HepG2 (cell line): ENCODE measurements around the gene LRIG3. TPM values are rescaled to one million over a fixed set of nuclear protein-coding genes. Genes with fewer than 3 reads are reported as not detected.

Experiments
- ARID3A ChIP-seq: IDR thresholded peaks from 2 replicates; pipeline ENCODE4 v1.6.1; 2012; ENCODE audit warnings: low read depth, low read length, improper control_type of control experiment
- ATRX ChIP-seq: sonication (generic); formaldehyde crosslinking; IDR thresholded peaks from 2 replicates; pipeline ENCODE4 v1.4.0; 2020; ENCODE audit warnings: missing genetic modification reagents, borderline replicate concordance
- BCL6 ChIP-seq: IDR thresholded peaks from 2 replicates; pipeline ENCODE4 v1.6.1; 2016; ENCODE audit warnings: missing genetic modification reagents, missing compliant biosample characterization
- FOXC1 ChIP-seq: sonication (generic); formaldehyde crosslinking; IDR thresholded peaks from 2 replicates; pipeline ENCODE4 v1.8.0; 2022; ENCODE audit warnings: mild to moderate bottlenecking, missing genetic modification reagents, borderline replicate concordance
- HMGXB4 ChIP-seq, 2 experiments: sonication (generic) in 1 of 2; formaldehyde crosslinking in 1 of 2; IDR thresholded peaks; 2 replicates each; pipeline versions ENCODE4 v1.4.0 to v1.6.1; 2018 to 2020; ENCODE audit warnings: missing genetic modification reagents in 2 of 2, borderline replicate concordance in 1 of 2, low read depth in 1 of 2, mild to moderate bottlenecking in 1 of 2, missing biosample characterization in 1 of 2
- HOXA3 ChIP-seq: sonication (generic); formaldehyde crosslinking; IDR thresholded peaks from 2 replicates; pipeline ENCODE4 v1.5.0; 2020; ENCODE audit warnings: missing genetic modification reagents
- KLF16 ChIP-seq, 2 experiments: sonication (generic) in 1 of 2; formaldehyde crosslinking in 1 of 2; IDR thresholded peaks; 2 replicates each; pipeline versions ENCODE4 v1.6.1 to v1.8.0; 2016 to 2023; ENCODE audit warnings: missing genetic modification reagents in 2 of 2, missing compliant biosample characterization in 1 of 2
- MIER2 ChIP-seq: IDR thresholded peaks from 2 replicates; pipeline ENCODE4 v1.6.1; 2016; ENCODE audit warnings: missing biosample characterization, missing genetic modification reagents
- NFRKB ChIP-seq: fragments of 450-650 bp; IDR thresholded peaks from 2 replicates; pipeline ENCODE4 v1.6.1; 2017
- PRDM10 ChIP-seq: sonication (generic); formaldehyde crosslinking; IDR thresholded peaks from 2 replicates; pipeline ENCODE4 v1.4.0; 2020; ENCODE audit warnings: low read depth, missing genetic modification reagents
- SKIL ChIP-seq: sonication (generic); formaldehyde crosslinking; IDR thresholded peaks from 2 replicates; pipeline ENCODE4 v1.8.0; 2022; ENCODE audit warnings: missing genetic modification reagents, mild to moderate bottlenecking, moderate library complexity, borderline replicate concordance
- SOX5 ChIP-seq: IDR thresholded peaks from 2 replicates; pipeline ENCODE4 v1.6.1; 2016; ENCODE audit warnings: borderline replicate concordance
- ZBTB43 ChIP-seq: sonication (generic); formaldehyde crosslinking; conservative IDR thresholded peaks from 2 replicates; pipeline ENCODE4 v1.4.0; 2020; ENCODE audit warnings: missing genetic modification reagents
- ZC3H4 ChIP-seq: sonication (generic); formaldehyde crosslinking; IDR thresholded peaks from 2 replicates; pipeline ENCODE4 v1.4.0; 2020; ENCODE audit warnings: missing genetic modification reagents, borderline replicate concordance
- ZNF124 ChIP-seq: sonication (generic); formaldehyde crosslinking; IDR thresholded peaks from 2 replicates; pipeline ENCODE4 v1.4.0; 2020; ENCODE audit warnings: missing genetic modification reagents
- ZNF24 ChIP-seq: fragments of 450-650 bp; IDR thresholded peaks from 2 replicates; pipeline ENCODE4 v1.6.1; 2017; ENCODE audit warnings: antibody characterized with exemption, mild to moderate bottlenecking
- ZNF34 ChIP-seq: sonication (generic); formaldehyde crosslinking; IDR thresholded peaks from 2 replicates; pipeline ENCODE4 v1.4.0; 2020; ENCODE audit warnings: mild to moderate bottlenecking, missing genetic modification reagents, borderline replicate concordance
- polyA plus RNA-seq, 8 experiments: library from polyadenylated mRNA; depleted of rRNA in 3 of 8; stranded (reverse) in 7 of 8; unstranded in 1 of 8; fragments of >200 nt; fragmentation: Illumina TruSeq in 4 of 8; extraction: Trizol in 4 of 8; gene quantifications; 2 replicates each; pipeline versions ENCODE4 v1.2.1 to v1.2.3, GENCODE V29; 2011 to 2016; ENCODE audit warnings: low read depth in 4 of 8, missing spikeins in 1 of 8, mixed read lengths in 1 of 8; ENCODE audit not compliant: insufficient read depth in 1 of 8
- total RNA-seq, 5 experiments: library from RNA; depleted of rRNA; stranded (reverse); fragments of >200 nt; fragmentation: Illumina TruSeq; extraction: Trizol; gene quantifications; 2 replicates each; pipeline ENCODE4 v1.2.3, GENCODE V29; 2016; ENCODE audit warnings: low read depth in 1 of 5

Gene LRIG3
- total and polyA plus RNA-seq, 2 of the 13 experiments (the other 11 are each of a cell fraction or from before 2014, with no cell fraction given): 7.7 to 17.4 TPM

- no peak for TF ChIP-seq SKIL (CRISPR knock-in tag)
- peak; percentile 60 for TF ChIP-seq HOXA3
- no peak for TF ChIP-seq ATRX
- 0 out of 2 replicates have a peak, but pooled peaks have one; percentile 15 for TF ChIP-seq SOX5 (CRISPR knock-in tag)
- no peak for TF ChIP-seq ZNF24
- peak; percentile 52; the same call in 1 of the 2 replicates for TF ChIP-seq PRDM10 (CRISPR knock-in tag)
- peak; percentile 75 for TF ChIP-seq FOXC1 (CRISPR knock-in tag)
- no peak for TF ChIP-seq ARID3A
- TF ChIP-seq ZNF124: 0 out of 2 replicates have a peak, but pooled peaks have one; percentile 22
- peak; percentile 69 to 79; a peak in 3 of 4 replicates for TF ChIP-seq HMGXB4 (CRISPR knock-in tag; IDR thresholded peaks at IDR 0.05; ENCODE audit: borderline replicate concordance in 1 of 2, low read depth in 1 of 2)
- TF ChIP-seq NFRKB: no peak
- TF ChIP-seq ZBTB43: peak; percentile 67; the same call in 1 of the 2 replicates
- no peak for TF ChIP-seq MIER2 (CRISPR knock-in tag)
- peak; percentile 22; the same call in 1 of the 2 replicates for TF ChIP-seq BCL6
- TF ChIP-seq ZNF34 (CRISPR knock-in tag): no peak
- peak; percentile 60 to 78; a peak in 2 of 4 replicates for TF ChIP-seq KLF16 (CRISPR knock-in tag; IDR thresholded peaks at IDR 0.05)
- TF ChIP-seq ZC3H4 (CRISPR knock-in tag): no peak
Observed at GRCh38 chr12:58920102-58920960, at the start of gene LRIG3 (continued).
